AG08395 (cell line): ENCODE data around the gene CDK14.

Experiments
- DNase-seq: peaks from one replicate; pipeline ENCODE4 v3.0.0; 2012; ENCODE audit warnings: mixed read lengths, low spot score

CDK14 gene

DNA sequence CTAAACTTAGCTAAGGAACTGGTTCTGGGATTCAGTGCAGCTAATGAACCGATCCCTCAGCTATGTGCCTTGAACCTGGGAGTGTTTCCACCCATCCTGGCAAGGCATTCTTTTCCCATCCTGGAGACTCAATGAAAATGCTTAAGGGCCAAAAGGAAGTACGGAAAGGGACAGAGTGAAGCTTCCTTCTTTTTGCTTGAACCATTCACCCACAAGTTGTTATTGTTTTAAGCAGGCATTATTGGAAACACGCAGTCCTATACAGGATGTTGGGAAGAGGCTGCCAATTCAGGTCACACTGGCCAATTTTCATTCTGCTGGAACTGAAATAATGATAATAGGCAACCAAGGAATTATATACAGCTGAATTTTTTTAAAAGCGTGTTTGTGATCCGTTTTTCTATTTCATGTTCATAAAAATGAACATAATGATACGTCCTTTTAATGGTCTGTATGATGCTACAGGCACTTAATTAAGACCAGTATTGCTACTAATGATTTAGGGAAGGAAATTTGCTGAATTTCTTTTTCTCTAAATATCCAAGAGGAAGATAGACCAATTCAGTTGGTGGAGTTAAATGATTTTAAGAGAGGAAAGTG lies 610.3 kb downstream of the CDK14 start:
- DNase-seq, result no peak

DNA sequence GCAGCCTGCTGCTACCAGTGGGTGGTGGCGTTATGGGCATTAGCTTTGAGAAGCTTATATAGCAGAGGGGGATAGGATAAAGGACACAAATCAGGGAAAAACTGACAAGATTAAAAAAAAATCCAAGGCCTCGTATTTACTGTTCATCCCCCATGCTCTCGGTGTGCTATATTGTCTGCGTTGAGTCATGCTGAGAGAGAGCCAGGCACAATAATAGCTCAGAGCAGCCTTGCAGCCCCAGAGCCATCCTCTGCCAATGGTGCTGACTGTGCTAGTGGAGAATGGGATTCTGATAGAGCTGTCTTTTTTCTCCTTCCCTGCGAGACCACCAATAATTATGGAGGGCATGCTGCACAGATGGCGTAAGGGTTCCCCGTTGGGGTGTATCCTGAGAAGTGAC lies 616.5 kb downstream of the CDK14 start:
- no peak for DNase-seq

DNA sequence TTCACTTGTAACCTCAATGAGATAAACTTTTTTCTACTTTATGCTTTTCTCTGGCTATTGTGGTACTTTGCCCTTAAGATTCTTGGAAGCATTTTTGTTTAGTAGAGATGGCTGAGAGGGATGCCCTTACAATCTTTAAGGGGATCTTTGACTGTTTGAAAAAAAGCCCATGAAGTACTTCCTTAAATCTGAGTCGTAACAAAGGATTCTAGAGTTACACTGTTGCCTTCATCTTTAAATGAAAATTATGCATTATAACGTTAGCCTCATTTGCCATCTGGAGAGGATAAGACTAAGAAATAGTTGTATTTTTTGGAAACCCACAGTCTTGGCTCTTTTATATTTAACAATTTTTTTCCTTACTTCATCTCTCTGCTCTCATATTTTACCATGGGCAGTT lies 630.3 kb downstream of the CDK14 start:
- DNase-seq, result no peak

DNA sequence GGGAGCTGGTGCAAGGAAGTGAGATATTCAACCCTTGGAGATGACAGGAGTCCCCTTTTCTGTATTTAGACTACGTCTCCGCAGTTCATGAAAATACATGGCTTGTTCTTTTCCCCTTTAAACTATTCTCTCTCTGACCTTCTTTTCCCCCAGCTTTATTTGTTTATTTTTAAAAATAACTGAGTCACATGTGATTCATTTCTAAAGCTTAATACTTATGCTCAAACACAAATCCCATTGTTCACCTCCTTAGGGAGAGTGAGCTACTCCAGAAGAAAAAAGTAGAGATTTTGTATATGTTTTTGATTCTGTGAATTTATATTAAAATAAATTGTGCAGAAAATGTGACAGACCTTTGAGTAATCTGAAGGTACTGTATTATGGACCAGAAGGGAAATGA lies 632.2 kb downstream of the CDK14 start:
- DNase-seq, result no peak

DNA sequence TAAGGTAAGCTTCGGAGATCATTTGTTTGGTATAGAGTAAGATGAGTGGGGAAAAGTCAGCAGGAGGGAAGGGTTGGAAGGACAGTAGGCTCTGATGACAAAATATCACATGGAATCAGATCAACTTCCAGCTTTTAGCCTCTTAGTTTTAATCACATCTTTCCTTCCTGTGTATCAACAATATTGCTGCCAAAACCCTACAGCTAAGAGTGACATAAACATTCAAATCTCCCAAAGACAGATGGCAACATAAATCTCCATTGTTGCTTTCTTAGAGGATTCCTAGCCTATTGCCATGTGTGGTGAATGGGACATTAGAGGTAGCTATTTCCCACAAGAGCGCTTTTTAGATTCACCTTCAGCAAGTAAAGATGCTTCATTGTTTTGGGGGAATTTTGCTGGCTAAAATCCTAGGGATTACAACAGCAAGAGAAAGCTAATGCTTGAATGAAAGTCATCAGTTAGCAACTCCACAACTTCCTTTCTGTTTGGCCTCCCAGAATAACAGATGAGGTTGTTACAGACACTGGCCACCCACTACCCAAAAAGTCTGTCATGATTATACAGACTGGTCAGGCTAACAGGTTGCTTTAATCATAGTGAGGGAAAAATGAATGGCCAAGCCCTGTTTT lies 632.9 kb downstream of the CDK14 start:
- no peak for DNase-seq

DNA sequence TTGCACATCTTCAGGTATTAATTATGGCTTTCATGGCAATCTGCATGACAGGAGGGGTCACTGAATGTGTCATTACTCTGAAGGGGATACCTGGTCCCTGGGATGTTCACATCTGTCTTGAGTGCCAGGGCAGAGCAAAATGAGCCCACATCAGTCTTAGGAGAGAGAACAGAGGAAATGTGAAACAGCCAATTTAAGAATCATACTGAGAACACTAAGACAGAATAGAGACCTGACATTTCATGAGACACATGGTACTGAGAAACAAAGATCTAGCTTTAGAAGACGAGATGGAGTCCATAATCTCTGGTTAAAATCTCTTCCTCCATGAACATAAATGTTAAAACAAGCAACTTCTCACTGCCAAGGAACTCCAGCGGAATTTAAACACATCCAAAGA lies 634.0 kb downstream of the CDK14 start:
- no peak for DNase-seq

DNA sequence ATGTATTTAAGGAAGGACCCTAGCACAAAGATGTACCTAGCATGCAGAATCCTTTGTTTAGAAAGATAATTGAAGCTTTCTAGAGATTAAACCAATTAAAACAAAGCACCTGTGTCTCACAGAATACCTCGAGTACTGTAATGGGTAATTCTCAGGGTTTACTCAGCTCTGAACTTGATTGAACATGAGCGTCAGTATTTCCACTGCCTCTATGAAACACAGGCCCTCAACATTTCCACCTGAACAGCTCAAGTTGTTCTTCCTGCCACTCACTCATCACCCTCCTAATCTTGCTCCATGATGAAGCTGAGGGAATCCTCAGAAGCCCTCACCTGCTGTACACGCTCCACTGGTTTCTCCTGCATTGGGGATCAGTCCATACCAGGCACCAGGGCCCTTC lies 634.4 kb downstream of the CDK14 start:
- no peak for DNase-seq

DNA sequence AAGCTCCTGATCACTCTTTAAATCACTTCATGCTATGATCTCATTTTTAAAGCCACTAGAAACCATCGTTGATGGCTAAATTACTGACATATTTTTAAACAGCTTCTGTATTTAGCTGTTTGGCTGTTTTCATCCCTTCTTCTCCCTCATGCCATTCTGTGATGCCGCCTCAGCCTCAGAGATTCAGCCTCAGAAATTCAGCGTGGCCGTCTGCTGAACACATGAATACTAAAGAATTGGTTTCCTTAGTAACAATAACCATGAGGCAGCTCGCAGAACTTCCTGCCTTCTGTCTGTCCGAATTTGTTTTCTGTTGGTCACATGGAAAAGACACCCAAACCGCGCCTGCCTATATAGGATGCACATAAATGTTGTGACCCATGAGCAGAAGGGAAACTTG lies 637.1 kb downstream of the CDK14 start:
- peak; percentile 27 for DNase-seq

DNA sequence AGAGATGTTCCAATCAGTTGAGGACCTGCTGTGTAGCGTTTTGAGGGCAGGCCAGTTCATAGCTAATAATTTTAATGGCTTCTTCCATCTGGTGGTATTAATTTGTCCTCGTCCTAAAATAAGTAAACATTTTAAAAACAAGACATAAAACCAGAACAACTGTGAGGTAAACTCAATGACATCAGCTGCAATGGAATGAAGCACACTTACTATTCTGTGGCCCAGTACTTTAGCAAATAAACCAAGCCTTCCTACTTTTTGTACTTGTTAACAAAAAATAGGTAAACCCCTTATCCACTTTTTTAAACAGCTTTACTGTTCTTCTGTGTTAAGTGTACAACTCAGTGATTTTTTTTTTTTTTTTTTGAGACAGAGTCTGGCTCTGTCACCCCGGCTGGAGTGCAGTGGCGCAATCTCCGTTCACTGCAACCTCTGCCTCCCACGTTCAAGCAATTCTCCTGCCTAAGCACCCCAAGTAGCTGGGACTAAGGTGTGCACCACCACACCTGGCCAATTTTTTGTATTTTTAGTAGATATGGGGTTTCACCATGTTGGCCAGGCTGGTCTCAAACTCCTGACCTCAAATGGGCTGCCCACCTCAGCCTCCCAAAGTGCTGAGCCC lies 639.2 kb downstream of the CDK14 start:
- DNase-seq, result no peak

DNA sequence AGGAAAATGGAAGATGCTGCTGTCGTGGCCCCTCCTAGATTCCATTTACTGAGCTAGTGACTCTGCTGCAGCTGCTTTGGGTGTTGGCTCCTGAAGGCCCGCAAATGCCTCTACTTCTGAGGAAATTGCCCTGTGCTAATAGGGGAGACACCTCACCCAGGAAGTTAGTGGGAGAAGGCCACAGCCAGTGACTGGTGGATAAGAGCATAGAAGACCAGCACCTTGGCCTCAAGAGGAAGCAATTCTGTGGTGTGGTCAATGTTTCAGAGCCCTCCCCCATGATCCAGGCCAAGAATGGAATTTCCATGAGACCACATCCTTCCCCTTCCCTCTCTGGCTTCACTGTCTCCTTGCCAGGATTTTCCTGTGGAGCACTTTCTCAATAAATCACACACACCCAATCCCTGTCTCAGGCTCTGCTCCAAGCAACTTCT lies 643.1 kb downstream of the CDK14 start:
- DNase-seq, result peak; percentile 38

DNA sequence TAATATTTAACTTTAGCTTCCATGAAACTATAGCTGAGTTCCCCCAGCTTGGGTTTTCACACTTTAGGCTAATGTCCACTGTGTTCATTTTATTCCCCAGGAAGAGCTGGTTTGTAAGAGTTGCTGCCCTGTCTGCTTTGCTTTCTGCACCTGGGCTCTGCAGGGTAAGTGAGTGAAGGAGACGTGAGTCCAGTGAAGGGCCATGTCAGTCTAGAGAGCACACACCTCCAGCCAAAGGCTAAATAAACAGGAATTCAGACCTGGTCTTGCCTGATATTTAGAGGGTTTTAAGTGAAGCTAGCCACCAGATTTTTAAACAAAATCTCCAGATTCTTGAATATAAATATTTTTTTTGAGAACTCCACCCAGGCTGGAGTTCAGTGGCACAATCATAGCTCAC lies 643.7 kb downstream of the CDK14 start:
- no peak for DNase-seq

DNA sequence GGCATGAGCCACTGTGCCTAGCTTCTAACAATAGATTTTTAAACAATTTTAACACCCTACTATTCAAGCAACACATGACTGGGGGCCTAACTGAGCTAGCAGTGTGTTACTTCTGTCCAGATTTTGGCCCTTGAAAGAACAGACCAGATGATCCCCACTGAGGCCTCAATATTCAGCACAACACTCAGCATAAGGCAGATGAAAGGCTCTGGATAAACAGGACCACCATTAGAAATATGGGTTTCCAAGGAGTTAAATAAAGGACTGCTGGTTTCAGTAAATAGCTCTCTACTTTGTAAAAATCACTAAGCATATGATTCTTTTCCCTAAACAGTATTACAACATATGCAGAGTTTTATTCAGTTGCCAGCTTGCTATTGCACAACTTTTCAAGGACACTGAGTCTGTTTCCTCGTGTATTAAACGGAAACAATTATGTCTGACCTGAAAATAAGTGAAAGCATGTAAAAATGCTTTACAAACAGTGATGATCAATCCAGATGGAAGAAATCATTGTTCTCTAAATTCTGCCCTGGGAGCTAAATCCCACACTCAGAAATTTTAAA lies 644.3 kb downstream of the CDK14 start:
- peak; percentile 28 for DNase-seq

DNA sequence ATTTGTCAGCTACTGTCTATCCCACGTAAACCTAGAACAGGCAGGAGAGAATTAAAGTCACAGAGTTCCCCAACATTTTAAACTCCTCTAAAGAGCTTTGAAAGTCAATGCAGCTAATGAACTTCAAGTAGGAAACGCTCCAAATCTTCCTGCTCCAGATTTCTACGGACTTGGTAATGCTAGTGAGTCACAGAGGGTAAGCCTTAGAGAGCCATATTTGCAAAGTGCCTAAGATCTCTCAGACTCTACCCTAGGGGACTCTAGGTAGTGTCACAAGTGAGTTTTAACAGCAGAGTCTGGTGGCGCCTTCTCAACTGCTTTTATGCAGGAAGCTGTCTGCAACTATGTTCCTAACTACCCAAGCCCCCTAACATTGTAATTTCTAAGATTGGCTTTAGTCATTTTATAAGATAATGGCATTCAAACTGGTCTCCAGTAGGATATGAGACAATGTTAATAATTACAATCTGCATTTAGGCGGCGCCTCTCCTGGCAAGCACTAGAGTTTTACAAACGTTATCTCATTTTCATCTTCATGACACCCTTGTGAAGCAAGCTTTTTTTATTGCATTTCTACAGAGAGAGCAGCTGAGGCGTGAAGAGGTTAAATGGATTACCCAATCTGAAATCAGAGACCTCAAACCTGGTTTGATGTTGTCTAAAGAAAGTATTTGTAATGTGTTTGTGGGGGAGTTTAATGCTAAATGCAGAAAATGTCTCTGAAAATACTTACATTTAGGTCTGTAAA lies 646.1 kb downstream of the CDK14 start:
- DNase-seq, result peak; percentile 59

DNA sequence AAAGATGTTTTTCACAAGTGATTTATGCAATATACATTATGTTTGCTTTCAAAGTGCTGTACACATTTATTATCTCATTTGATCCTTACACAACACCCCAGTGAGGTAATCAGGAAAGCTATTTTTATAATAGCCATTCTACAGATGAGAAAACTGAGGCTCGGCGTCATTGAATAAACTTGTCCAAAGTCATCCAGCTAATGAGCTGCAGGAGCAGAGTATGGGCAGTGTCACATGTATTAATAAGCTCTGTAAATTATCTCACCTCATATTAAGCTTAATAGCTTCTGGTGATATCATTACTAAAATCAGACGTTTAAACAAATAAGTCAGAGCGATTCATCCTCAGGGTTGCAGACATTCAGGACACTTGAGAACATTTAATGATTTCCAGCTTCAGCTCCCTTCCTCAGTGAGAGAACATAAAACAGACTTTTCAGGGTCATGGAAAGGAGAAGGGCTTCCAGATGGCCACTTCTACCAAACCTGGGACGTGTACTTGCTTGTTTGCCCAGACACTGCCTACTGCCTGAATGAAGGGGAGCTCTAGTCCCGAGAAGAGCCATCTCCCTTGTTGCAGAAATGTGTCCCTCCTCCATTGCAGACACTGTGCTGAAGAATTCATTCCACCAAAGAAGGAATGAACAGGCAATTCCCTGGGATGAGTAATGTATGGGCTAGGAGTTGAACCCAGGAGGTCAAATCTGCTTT lies 647.6 kb downstream of the CDK14 start:
- DNase-seq, result peak; percentile 48

DNA sequence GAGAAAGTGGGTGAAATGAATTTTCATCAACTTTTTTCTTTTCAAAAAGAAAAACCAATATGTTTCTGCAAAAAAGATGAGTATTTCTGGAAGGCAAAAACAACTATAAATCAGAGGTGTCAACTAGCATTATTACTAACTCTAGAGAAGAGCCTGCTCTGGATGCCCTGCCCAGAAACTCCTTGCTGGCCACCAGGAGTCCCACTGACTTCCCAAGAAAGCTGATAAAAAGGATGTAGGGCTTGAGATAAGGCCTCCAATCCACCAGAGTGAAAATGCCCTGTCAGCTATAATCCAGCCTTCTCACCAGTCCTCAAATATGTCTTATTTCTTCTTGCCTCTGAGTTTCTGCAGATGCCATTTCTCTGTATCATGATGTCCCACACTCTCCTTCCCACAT lies 651.4 kb downstream of the CDK14 start:
- no peak for DNase-seq

DNA sequence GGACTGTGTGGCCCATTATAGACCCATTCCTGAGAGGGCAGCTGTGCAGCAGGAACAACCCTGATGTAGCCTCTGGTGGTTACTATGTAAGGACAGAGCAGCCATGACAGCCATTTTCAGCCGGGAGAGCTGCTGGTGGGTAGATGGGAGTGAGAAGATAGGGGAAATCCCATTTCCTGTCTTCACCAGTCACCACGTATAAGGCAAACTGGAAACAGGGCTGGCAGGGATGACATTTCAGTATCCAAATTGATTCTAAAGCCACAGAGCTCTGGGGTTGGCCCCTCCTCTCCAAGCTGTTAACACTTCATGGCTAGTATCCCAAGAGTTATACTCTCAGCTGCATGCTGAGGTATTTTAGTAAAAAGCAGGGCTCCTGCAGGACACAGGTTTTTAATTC lies 652.9 kb downstream of the CDK14 start:
- DNase-seq, result peak; percentile 18

DNA sequence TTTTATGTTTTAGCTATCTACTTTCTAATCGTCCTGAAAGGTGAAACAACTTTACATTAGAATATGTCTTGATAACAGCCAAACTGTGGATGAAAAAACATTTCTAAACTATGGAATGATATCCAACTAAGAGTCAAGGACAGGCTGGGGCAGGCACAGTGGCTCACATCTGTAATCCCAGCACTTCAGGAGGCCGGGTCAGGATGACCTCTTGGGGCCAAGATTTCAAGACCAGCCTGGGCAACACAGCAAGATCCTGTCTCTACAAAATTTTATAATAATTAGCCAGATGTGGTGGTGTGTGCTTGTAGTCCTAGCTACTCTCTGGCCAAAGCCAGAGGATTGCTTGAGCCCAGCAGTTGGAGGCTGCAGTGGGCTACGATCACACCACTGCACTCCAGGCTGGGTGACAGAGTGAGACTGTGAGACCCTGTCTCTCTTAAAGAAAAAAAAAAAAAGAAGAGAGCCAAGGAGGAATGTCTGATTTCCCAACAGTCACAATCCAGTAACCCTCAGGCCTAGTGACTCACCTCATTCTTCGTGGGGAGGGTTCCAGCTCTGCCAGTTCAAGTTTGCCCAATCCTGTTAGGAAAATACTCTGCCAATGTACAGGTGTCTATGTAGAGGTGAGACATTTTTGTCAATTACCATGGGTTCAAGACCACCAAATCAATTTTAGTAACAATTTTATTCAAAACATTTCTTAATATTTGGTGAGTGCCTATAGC lies 653.5 kb downstream of the CDK14 start:
- peak; percentile 83 for DNase-seq

DNA sequence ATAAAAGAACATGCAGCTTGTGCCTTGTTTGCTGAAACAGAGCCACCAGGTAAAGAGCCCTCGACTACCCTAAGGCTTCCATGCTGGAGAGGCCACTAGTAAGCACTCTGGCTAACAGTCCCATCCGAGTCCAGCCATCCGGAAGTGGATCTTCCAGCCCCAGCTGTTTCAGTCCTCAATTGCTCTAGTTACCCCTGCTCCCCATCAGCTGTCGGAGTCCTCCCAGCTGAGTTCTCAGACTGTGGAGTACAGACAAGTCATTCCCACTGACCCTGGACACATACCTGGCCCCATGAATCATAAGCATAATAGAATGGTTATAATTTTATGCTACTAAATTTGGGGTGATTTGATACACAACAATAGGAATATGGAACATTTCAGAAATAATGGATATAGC lies 654.6 kb downstream of the CDK14 start:
- DNase-seq, result no peak

DNA sequence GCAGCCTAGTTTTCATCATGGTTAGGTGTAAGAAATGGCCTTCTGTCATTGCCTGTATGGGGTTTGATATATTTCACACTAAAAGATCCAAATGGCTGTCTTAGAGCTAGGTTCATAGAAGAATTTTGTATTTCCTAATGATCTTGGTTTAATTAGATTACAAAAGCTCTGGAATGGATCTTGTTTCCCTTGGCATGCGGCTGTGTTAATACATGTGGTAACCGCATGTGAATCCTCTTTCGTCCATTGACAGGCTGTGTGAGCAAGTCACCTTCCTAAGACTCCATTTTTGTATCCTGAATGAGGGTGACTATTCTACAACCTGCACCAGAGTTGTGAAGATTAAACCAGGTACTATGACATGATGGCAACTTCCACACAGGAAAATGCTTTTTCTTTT lies 655.8 kb downstream of the CDK14 start:
- DNase-seq, result peak; percentile 34
